Head of caudate nucleus (tissue), 42 donors: ENCODE results near the gene CPNE2.
A peak's percentile ranks its signal among the peaks of the same experiment; 100 is the strongest.
"Not testable (repeated sequence)": the region's sequence is repeated elsewhere in the genome, so short reads cannot be mapped to it uniquely, and the experiment has no call there.

Experiments used
- DNase-seq, 42 donors: peaks; one replicate each; pipeline versions ENCODE4 v3.0.0 to v3.0.0-alpha.2; 2020 to 2021; ENCODE audit warnings: mixed read lengths in 7 of 42
- intact Hi-C: fragments of 100-400 bp; cut with DNase I; formaldehyde crosslinking; loops from one replicate; pipeline ENCODE4 v1.15.0; 2022

The CPNE2 gene

DNA sequence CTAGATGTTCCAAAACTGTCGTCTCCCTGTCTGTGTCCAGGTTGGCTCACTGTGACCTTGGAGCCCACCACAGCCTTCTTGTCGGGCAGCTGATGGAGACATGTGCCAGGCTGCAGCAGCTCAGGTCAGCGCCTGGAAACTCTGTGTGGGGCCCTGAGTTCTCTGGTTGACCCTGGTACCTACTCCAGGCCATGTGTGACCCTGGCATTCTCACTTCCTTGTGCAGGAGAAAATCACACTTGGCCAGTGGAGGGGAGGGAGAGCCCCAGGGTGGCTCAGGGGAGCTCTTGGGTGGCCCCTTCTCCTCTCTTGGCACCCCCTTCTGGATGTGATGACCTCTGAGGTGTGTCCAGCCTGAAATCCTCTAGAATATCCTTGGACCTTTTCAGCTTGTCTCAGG lies 25.0 kb upstream of the CPNE2 start:
- intact Hi-C loops = no loop called here
- no peak for DNase-seq

DNA sequence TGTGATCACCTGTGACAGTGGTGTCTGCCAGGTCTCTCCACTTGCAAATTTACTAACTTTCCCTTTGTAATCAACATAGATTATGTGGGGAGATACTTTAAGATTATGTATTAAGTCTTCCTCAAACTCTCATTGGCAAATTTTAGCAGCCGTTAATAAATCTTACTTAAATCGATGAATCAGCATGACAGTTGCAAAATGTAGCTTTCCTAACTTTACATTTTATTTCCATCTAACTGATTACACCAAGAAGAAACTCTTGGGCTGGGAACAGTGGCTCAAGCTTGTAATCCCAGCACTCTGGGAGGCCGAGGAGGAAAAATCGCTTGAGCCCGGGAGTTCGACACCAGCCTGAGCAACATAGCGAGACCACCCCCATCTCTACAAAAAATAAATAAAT lies 23.3 kb upstream of the CPNE2 start:
- DNase-seq = no peak
- intact Hi-C loops = no loop called here

DNA sequence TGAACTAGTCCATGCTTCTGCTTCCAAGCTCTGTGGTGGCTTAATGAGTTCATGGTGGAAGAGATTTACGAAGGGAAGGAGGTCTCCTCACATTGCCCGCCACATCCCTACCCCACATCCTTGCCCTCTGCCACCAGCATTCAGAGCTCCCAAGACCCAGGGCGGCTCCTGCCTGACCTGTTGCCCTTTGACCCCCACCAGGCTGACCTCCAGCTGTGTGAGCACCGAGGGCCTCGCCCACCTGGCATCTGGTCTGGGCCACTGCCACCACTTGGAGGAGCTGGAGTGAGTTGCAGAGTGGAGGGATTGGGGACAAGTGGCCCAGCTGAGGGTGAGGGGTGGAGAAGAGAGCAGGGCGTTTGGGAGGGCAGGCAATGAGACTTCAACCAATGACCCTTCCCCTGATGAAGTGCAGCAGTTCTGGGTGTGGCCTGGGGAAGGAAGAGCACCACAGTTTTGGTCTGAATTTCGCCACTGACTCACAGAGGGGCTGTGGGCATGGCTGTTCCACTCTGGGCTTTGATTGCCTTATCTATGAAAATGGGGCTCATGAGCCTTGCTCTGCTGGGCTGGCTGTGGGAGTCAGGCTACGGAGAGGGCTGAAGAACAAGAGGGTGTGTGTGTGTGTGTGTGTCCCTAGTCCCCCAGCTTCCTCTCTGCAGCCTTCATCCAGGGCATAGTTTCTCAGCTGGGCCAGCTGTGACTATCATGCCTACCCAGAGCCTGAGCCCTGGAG lies 22.6 kb upstream of the CPNE2 start:
- intact Hi-C loops = no loop called here
- no peak for DNase-seq

DNA sequence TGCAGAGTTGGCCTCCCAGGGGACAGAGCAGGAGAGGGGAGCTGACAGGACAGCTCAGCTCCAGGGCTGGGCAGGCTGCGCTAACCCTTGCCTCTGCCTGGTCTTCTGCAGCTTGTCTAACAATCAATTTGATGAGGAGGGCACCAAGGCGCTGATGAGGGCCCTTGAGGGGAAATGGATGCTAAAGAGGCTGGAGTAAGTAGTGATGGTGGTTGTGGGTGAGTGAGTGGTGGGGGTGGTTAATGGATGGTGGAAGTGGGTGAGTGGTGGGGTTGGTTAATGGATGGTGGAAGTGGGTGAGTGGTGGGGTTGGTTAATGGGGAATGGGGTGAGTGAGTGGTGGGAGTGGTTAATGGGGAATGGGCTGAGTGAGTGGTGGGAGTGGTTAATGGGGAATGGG lies 22.0 kb upstream of the CPNE2 start:
- intact Hi-C loops = no loop called here
- no peak for DNase-seq

DNA sequence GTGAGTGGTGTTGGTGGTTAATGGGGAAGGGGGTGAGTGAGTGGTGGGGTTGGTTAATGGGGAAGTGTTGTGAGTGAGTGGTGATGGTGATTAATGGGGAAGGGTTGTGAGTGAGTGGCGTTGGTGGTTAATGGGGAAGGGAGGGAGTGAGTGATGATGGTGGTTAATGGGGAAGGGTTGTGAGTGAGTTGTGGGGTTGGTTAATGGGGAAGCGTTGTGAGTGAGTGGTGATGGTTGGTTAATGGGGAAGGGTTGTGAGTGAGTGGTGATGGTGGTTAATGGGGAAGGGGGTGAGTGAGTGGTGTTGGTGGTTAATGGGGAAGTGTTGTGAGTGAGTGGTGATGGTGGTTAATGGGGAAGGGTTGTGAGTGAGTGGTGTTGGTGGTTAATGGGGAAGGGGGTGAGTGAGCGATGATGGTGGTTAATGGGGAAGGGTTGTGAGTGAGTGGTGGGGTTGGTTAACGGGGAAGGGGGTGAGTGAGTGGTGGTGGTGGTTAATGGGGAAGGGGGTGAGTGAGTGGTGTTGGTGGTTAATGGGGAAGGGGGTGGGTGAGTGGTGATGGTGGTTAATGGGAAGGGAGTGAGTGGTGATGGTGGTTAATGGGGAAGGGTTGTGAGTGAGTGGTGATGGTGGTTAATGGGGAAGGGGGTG lies 21.2 kb upstream of the CPNE2 start:
- intact Hi-C loops, DNase-seq: not testable (repeated sequence)

- intact Hi-C loops = no loop called here
- no peak for DNase-seq
These were observed 20.4 kb upstream of the CPNE2 start for GRCh38 chr16:57071831-57072582.

DNA sequence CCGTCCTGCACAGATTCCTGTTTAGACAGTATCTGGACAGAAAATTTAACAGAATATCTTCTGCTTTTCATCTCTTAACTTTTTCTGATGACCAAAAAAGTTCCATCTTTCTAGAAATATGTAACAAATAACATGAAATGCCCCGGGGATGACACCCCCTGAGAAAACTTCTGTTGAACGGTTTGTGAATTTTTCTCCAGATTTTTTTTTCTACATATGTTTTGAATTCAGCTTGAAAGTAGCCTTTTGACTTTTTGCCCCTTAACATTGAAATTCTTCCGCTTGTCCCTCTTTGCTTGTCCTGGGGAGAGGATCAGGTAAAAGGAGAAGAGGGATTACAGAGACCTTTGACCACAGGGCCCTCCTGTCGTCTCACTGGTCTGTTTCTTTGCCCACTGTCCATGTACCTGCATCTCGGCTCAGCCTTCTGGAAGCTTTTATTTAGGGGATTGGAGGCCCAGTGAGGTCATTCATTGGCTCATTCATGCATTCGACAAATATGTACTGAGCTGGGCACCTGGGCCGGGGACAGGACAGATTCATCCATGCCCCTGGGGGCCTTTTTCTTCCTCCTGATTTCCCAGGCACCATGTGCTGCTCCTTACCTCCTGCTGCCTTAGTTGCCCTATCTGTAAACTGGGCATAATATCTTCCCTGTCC lies 19.6 kb upstream of the CPNE2 start:
- no peak for DNase-seq
- intact Hi-C loops = no loop called here

DNA sequence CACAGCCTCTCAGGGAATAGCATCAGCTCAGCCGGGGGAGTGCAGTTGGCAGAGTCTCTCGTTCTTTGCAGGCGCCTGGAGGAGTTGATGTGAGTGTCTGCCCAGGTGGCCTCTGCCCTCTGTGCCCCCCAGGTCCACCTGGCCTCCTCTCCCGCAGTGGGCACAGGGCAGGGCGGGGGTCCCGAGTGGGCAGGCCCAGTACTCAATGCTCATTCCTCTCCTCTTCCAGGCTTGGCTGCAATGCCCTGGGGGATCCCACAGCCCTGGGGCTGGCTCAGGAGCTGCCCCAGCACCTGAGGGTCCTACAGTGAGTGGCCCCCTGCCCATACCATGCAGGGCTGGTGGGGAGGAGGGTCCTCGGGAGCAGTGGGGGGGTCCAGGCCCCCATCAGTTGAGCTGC lies 14.7 kb upstream of the CPNE2 start:
- no peak for DNase-seq
- intact Hi-C loops = no loop called here

GRCh38 chr16:57081744-57082143 lies 10.6 kb upstream of the CPNE2 start:
- DNase-seq = no peak
- intact Hi-C loops = no loop called here

DNA sequence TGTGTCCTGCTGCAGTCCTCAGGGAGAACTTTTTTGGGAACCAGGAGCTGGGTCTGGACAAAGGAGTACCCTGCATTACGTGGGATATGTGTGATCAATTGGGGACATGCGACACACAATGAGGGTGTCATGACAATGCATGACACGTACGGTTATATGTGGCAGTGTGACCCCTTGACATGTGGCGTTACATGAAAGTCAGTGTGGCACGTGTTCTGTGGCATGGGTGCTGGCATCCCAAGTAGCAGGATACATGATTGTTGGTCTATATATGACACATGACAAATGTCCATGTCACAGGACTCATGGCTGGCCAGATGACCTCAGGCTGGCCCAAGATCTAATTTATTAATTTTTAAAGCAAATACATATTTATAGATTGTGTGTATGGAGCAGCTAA lies 9.7 kb upstream of the CPNE2 start:
- DNase-seq = no peak
- intact Hi-C loops = no loop called here

DNA sequence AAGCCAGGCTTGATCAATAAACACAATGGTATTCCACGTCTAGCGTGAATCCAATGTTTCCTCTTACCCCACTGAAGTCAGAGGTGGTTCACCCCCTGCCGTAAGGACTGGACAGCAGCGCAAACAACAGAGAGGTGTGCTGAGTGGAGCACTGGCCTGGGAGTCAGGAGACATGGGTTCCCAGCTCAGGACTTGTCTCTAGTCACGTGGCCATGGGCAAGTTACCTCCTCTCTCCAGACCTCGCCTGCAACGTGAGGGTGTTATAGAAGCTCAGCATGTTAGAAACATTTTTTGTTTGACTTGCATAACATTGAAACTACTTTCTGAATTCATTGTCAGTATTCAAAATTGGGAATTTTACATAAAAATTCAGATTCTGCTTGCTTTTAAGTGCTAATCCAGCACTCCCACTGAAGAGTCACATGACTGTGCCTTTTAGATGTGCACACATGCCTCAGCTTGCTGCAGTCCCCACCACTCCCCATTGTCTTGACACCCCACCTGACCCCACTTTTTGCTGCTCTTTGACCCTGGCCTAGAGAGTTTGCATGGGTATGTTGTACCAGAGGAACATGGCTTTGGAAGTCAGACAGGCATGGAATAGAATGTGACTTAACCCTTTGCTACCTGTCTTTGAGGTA lies 8.8 kb upstream of the CPNE2 start:
- intact Hi-C loops = loop anchor here (1.0 kb wide), 1 partner anchor 83 kb away; no protein-coding TSS in a partner anchor
- peak in 4 of 42 donors; percentile 18 to 43 (median 24) for DNase-seq

DNA sequence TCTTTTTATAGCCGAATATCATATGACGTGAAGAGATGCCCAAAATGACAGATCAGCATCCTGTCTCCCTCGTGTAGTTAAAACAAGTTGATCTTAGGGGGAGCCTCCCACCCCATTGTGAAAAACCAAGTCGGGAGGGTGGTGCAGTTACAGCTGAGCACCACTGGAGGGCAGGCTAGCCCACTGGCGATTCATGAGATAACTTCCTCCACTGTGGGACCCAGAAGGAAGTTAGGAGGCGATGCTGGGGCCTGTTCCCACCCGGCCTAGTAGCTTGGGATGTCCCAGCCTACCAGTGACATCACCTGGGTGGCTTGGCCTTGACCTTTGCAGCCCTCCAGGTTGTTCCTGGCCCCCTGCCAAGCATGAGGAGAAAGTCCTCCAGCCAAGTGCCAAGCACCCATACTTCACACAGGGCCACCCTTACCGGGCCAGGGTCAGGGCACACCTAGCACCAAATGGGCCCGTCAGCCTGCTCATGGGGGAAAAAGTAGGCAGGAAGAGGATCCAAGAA lies 8.1 kb upstream of the CPNE2 start:
- intact Hi-C loops = loop anchor here (1.0 kb wide), 1 partner anchor 82 kb away; no protein-coding TSS in a partner anchor
- DNase-seq = peak; percentile 52 to 92 (median 79)

- intact Hi-C loops = loop anchor here (1.0 kb wide), 1 partner anchor 81 kb away; no protein-coding TSS in a partner anchor
- no peak for DNase-seq
These were observed 7.4 kb upstream of the CPNE2 start for GRCh38 chr16:57084996-57085395.

DNA sequence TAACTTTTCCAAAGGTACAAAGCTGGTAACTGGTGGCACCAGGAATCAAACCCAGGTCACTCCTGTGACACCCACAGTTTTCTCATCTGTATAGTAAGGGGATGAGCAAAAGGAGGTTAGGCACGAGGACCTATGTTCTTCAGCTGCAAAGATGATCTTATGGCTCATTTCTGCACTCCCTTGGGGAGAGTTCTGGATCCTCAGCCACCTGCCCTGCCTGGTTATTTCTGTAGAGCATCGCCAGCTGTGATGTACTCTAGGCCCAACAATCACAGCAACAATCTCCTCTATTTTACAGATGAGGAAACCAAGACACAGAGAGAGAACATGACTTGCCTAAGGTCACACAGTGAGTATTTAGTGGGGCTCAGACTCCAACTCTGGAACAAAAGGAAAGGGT lies 5.4 kb upstream of the CPNE2 start:
- DNase-seq = no peak

DNA sequence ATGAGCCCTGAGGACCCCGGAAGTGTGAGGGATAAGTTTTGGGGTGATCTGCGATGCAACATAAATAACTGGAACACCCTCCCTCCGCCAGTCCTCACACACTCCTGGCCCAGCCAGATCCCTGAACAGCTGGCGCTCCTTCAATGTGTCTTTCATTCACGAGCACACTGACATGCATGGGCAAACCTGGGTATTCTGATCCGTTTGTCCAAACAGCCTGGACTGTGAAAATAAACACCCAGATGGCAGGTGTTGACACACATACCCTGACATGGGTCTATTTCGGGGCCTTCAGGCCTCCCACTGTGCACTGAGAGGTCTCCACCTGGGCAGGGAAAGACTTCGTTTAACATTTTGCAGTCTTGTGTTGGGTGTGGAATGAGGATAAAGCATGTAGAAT lies 3.0 kb upstream of the CPNE2 start:
- intact Hi-C loops = no loop called here
- DNase-seq = no peak

More for the DNA sequence above, 5.4 kb upstream of the CPNE2 start:
- intact Hi-C loops = no loop called here

DNA sequence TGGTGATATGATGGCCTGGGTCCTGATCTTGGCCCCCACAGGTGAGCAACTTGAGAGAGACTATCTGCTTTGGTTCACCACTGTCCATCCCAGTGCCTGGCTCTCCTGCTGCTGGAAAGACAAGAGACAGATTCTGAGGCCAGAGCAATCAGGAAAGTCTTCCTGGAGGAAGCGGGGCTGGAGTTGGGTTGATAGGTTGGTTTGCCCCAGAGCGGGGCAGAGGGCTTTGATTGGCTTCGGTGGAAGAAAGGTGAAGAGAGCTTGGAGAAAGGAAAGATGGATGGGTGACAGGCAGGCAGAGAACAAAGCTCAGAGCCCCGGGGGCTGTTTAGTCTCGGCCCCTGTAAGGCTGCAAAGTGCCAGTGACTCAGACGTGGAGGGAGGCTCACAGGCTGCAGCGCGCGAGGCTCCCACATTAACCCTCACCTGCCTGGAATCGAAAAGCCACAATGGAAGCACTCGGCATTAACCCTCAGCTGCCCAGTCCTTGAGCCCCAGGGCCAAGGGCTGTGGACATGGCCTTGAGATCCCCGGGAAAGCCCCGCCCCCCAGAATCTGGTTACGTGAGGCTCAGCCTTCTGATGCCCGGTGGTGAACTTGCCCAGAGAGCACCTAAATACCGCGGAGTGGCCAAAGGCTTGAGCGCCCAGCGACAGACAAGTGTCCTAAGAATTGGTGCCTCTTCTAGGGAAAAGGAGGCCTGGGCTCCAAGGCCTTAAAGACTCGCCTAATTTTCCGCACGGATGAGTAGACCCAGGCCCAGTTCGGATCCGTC lies 996 bp upstream of the CPNE2 start:
- intact Hi-C loops = loop anchor here (10.0 kb wide), 1 partner anchor 53 kb away; no protein-coding TSS in a partner anchor
- peak in 36 of 42 donors; percentile 17 to 80 (median 53) for DNase-seq

- intact Hi-C loops = loop anchor here (10.0 kb wide), 1 partner anchor 52 kb away; no protein-coding TSS in a partner anchor
- DNase-seq = peak in 38 of 42 donors; percentile 24 to 83 (median 64)
These were observed 516 bp downstream of the CPNE2 start for GRCh38 chr16:57092786-57093411.
